Kidney (tissue), 14 donors: ENCODE results near the gene HTR2C. TPM values are rescaled to one million over a fixed set of nuclear protein-coding genes. Genes with fewer than 3 reads are reported as not detected.

Experiments
- DNase-seq, 5 donors: peaks; one replicate each; pipeline ENCODE4 v3.0.0-alpha.2; 2013 to 2020
- FAIRE-seq: peaks from 2 replicates; lab custom pipeline; 2012; peaks lifted over from hg19 to GRCh38; lab: Jason Lieb, UNC
- H3K27ac ChIP-seq, 2 donors: one replicate each; pipeline ENCODE4 v1.7.0; 2013; ENCODE audit warnings: low read depth in 2 of 2, low read length in 2 of 2, inconsistent platforms in 1 of 2
- H3K27me3 ChIP-seq: one replicate; pipeline ENCODE4 v1.7.1; 2013; ENCODE audit warnings: low read length, inconsistent platforms; ENCODE audit not compliant: control insufficient read depth, insufficient read depth
- H3K36me3 ChIP-seq, 3 donors: one replicate each; pipeline versions ENCODE4 v1.7.0 to v1.7.1; 2013; ENCODE audit warnings: low read length in 3 of 3, control low read depth in 1 of 3, inconsistent platforms in 1 of 3; ENCODE audit not compliant: insufficient read depth in 3 of 3, control insufficient read depth in 2 of 3
- H3K4me1 ChIP-seq, 3 donors: one replicate each; pipeline versions ENCODE4 v1.7.0 to v1.7.1; 2013; ENCODE audit warnings: low read length in 3 of 3, inconsistent platforms in 1 of 3, low read depth in 1 of 3; ENCODE audit not compliant: control insufficient read depth in 2 of 3, insufficient read depth in 2 of 3
- H3K4me3 ChIP-seq, 3 donors: one replicate each; pipeline versions ENCODE4 v1.7.0 to v1.8.1; 2013; ENCODE audit warnings: low read length in 3 of 3, control low read depth in 1 of 3, inconsistent platforms in 1 of 3
- H3K9ac ChIP-seq, 3 donors: one replicate each; pipeline versions ENCODE4 v1.7.0 to v1.7.1; 2013; ENCODE audit warnings: low read length in 3 of 3, control low read depth in 1 of 3, inconsistent platforms in 1 of 3
- H3K9me3 ChIP-seq, 3 donors: one replicate each; pipeline versions ENCODE4 v1.7.0 to v1.7.1; 2013; ENCODE audit warnings: low read length in 3 of 3, control low read depth in 1 of 3, inconsistent platforms in 1 of 3; ENCODE audit not compliant: control insufficient read depth in 2 of 3, insufficient read depth in 1 of 3
- intact Hi-C: fragments of 100-400 bp; cut with DNase I; formaldehyde crosslinking; loops from one replicate; pipeline ENCODE4 v1.11.1; 2022
- polyA plus RNA-seq: library from polyadenylated mRNA; stranded (reverse); fragments of 350-450 nt; fragmentation: Illumina TruSeq; extraction: RNeasy Lipid Tissue Mini Kit (QIAGEN cat#74804); gene quantifications from one replicate; pipeline ENCODE4 v1.2.3, GENCODE V29; 2014; ENCODE audit warnings: low read depth, low replicate concordance; ENCODE audit not compliant: insufficient read depth
- total RNA-seq: library from RNA; stranded (reverse); fragmentation: NEBNext Ultra II Directional; extraction: Animal tissue kit (Norgen Biotek cat#: 25700); gene quantifications from one replicate; pipeline ENCODE4 v1.2.1, GENCODE V29; 2021
- TF ChIP-seq, protein P1 (sequence below): IDR thresholded peaks from 3 replicates; pipeline ENCODE4 v1.5.1; 2012; ENCODE audit warnings: mild to moderate bottlenecking, moderate library complexity, borderline replicate concordance; ENCODE audit not compliant: insufficient read depth; ENCODE audit errors: extremely low read depth
- donor health status: control.
- donor health status: control.
- donor health status: control.
- donor health status: control.
- donor health status: control.
- donor health status: DM: yes; HTN: yes; CAD: no.
- donor health status: Normal renal cell carcinoma (clear cell type).

Gene HTR2C
- total and polyA plus RNA-seq, 2 donors from 2014 or later, result not detected

DNA sequence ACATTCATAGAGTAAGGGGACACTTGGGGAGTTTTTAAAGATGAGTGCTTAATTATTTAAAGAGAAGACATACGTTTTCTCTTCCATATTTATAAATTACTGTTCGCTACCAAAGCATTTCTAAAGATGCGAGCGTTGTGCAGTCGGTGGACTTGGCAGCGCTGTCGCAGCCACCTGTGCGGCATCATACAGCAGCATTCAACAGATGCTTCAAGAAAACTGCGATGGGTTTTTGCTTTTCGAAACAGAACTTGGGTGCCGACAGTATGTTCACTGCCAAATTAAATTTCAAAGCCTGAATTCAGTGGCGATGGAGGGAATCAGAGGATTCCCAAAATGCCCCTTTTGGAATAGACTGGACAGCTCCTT is 1.6 kb upstream of the HTR2C start:
- FAIRE-seq (no peak), DNase-seq (peak in 2 of 5 donors; percentile 2 to 4)
- H3K27me3 ChIP-seq, result peaks cover 55% of the 10 kb centered on the region
- no peaks in the 10 kb centered on the region for H3K4me1 ChIP-seq
- H3K4me3 ChIP-seq, result no peak overlapping the region
- no peak overlapping the region for H3K27ac ChIP-seq
- H3K9ac ChIP-seq, result no peak overlapping the region
- TF ChIP-seq, protein P1, sequence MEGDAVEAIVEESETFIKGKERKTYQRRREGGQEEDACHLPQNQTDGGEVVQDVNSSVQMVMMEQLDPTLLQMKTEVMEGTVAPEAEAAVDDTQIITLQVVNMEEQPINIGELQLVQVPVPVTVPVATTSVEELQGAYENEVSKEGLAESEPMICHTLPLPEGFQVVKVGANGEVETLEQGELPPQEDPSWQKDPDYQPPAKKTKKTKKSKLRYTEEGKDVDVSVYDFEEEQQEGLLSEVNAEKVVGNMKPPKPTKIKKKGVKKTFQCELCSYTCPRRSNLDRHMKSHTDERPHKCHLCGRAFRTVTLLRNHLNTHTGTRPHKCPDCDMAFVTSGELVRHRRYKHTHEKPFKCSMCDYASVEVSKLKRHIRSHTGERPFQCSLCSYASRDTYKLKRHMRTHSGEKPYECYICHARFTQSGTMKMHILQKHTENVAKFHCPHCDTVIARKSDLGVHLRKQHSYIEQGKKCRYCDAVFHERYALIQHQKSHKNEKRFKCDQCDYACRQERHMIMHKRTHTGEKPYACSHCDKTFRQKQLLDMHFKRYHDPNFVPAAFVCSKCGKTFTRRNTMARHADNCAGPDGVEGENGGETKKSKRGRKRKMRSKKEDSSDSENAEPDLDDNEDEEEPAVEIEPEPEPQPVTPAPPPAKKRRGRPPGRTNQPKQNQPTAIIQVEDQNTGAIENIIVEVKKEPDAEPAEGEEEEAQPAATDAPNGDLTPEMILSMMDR, result no peak
- no peaks in the 10 kb centered on the region for H3K36me3 ChIP-seq
- intact Hi-C loops, result no loop called here
- H3K9me3 ChIP-seq, result no peaks in the 10 kb centered on the region

DNA sequence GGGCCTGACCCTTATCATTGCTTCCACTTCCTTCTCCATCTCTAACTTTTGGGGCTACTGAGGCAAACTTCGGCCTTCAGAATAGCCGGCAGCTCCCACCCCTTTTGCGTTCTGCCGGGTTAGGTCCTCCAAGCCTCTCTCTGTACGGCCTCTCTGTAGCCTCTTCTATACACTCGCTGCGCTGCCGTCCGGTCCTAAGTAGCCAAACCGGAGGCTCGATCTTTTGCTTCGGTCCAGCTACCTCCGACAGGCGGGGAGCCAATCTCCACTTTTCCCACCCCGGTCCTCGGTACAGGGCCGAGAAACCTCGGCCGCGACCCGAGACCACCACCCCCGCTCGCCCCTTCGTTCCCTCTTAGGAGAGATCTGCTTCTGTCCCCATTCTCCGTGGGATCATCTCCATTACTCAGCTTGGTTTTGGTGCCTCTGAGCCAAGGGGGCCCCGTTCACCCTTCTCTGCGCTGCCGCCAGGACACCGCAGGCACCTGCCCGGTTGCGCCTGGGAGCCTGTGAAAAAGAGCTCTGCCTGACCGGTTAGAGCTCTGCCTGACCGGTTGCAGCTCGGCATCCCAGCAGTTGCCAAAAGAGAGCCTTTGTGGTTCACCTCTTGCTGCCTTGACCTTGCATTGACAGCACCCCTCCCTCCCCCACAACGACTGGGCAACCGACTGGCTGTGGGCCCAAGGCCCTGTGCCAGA is 1.0 kb upstream of the HTR2C start:
- Histone ChIP-seq H3K36me3 (no peaks in the 10 kb centered on the region), H3K4me1 (no peaks in the 10 kb centered on the region), H3K27me3 (peaks cover 59% of the 10 kb centered on the region), H3K27ac (no peak overlapping the region), H3K9ac (no peak overlapping the region), H3K4me3 (no peak overlapping the region), H3K9me3 (no peaks in the 10 kb centered on the region)
- FAIRE-seq (no peak), DNase-seq (peak in 2 of 5 donors; percentile 6 to 14)
- intact Hi-C loops, result no loop called here
- TF ChIP-seq, protein P1, result no peak

DNA sequence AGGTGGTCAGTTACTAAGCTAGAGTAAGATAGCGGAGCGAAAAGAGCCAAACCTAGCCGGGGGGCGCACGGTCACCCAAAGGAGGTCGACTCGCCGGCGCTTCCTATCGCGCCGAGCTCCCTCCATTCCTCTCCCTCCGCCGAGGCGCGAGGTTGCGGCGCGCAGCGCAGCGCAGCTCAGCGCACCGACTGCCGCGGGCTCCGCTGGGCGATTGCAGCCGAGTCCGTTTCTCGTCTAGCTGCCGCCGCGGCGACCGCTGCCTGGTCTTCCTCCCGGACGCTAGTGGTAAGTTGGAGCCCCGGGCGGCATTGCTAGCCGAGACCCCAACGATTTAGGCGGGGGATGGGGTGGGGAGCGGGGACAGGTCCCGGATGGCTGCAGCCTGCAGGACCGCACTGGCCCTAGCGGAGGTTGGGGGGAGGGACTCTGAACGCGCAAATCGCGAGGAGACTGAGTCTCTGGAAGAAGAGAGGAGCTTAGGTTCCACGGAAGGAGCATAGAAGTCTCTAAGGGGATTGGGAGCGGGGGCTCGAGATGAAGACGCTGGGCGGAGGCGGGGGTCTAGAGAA is 573 bp downstream of the HTR2C start:
- Histone ChIP-seq H3K4me1 (no peaks in the 10 kb centered on the region), H3K4me3 (peak overlapping the region in 1 of 3 donors; percentile 41), H3K36me3 (no peaks in the 10 kb centered on the region), H3K27me3 (peaks cover 61% of the 10 kb centered on the region), H3K27ac (no peak overlapping the region), H3K9me3 (no peaks in the 10 kb centered on the region), H3K9ac (no peak overlapping the region)
- TF ChIP-seq, protein P1, result no peak
- intact Hi-C loops, result no loop called here
- peak; percentile 30 to 43 (median 40) for DNase-seq
- no peak for FAIRE-seq
